C4-2B (cell line): Measurements from ENCODE around the gene LAMB1.

Experiments
- H3K27ac ChIP-seq: fragments of 450-650 bp; 2 replicates; pipeline ENCODE4 v1.5.1; 2017
- ZFX ChIP-seq: fragments of 450-650 bp; IDR thresholded peaks from 2 replicates; pipeline ENCODE4 v1.6.1; 2017
- TF ChIP-seq, protein P1 (sequence below): fragments of 450-650 bp; conservative IDR thresholded peaks from 2 replicates; pipeline ENCODE4 v1.5.1; 2017; ENCODE audit warnings: mild to moderate bottlenecking

Gene LAMB1

DNA sequence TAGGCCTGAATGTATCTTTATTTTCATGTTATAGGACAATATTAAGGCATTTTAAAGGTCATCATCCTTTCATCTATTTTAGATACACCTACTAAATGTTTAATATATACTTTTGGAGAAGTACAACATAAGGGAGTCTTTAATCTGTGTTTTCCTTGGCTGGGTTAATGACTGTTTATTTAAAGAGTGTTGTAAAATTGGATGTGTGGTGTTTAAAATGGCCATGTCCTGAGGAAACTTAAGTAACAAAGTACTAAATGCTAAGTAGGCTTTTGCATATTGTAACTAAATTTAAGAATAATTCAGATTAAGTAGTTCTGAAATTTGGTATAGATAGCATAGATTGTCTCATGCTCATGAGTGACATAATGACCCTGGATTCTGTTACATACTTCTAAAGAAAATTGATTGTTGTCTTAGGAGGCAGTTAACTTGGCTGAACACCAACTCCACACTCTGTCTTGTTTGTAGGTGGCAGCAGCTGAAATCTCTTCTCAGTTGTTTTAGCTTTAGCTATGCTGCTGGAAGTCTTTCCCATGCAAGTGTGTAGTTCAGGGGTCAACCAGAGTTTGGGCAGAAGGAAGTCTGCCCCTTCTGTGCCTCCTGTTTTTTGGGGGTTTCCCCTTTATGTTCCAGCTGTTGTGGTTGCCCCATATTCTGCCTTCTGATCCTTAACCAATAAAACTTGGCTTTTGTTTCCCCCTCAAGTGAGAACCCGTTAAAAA lies 82.8 kb downstream of the LAMB1 start:
- H3K27ac ChIP-seq: no peak overlapping the region
- no peak for TF ChIP-seq ZFX
- TF ChIP-seq, protein P1, sequence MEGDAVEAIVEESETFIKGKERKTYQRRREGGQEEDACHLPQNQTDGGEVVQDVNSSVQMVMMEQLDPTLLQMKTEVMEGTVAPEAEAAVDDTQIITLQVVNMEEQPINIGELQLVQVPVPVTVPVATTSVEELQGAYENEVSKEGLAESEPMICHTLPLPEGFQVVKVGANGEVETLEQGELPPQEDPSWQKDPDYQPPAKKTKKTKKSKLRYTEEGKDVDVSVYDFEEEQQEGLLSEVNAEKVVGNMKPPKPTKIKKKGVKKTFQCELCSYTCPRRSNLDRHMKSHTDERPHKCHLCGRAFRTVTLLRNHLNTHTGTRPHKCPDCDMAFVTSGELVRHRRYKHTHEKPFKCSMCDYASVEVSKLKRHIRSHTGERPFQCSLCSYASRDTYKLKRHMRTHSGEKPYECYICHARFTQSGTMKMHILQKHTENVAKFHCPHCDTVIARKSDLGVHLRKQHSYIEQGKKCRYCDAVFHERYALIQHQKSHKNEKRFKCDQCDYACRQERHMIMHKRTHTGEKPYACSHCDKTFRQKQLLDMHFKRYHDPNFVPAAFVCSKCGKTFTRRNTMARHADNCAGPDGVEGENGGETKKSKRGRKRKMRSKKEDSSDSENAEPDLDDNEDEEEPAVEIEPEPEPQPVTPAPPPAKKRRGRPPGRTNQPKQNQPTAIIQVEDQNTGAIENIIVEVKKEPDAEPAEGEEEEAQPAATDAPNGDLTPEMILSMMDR: no peak

DNA sequence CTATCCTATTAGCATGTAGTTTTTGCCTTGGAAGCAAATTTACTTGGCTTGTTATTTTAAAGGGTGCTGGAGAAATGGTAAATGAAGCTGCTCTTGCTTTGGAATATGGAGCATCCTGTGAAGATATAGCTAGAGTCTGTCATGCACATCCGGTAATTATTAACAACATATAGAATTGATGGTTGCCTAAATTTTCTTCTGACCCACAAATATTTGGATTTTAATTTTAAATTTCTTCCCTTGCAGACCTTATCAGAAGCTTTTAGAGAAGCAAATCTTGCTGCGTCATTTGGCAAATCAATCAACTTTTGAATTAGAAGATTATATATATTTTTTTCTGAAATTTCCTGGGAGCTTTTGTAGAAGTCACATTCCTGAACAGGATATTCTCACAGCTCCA lies 84.0 kb downstream of the LAMB1 start:
- TF ChIP-seq ZFX: no peak
- TF ChIP-seq, protein P1: no peak
- no peak overlapping the region for H3K27ac ChIP-seq

DNA sequence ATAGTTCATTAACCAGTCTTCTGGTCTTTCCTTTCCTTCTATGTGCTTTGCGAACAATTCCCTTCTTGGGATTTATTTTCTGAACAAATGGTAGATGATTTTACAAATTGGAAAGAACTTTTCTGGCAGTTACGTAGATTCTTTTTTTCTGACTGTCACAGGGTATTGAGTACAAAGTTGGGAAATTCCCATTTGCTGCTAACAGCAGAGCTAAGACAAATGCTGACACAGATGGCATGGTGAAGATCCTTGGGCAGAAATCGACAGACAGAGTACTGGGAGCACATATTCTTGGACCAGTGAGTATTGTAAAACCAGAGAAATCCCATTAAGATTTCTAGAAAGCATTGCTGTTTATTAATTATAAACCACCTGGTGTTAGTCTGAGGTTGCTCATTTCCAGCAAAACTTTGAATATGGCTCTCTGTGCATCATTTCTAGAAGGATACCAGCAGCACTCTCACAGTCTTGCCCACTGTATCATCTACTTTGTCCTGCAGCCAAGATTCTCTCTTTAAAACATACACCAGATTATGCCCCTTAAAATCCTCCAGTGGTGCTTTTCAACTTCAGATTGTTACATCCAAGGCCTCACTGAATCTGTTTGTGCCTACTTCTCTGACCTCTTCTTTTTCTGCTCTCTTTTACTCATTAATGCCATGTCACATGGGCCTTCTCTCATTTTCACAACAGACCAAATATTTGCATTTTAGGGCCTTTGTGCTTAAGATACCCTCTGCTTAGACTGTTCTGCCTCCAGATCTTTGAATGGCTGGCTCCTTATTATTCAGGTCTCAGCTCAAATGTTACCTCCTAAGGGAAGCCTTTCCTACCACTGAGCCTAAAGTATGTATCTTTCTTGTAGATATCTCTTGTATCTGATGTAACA lies 85.0 kb downstream of the LAMB1 start:
- TF ChIP-seq ZFX: no peak
- TF ChIP-seq, protein P1: no peak
- no peak overlapping the region for H3K27ac ChIP-seq

DNA sequence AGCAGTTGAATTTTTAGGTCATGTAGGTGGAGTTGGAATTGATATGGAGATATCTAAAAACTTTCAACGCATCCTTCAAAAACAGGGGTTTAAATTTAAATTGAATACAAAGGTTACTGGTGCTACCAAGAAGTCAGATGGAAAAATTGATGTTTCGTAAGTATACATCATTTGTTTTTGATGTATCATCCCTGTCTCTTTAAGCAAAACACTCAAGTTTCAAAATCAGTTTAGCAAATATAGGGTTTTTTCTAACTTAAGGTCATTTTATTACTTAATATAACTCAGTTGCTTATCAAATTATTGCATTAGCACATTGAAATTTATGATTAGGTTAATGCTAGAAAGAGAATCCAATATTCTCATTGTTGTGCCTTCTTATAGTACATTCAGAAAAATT lies 87.4 kb downstream of the LAMB1 start:
- TF ChIP-seq ZFX: no peak
- TF ChIP-seq, protein P1: no peak
- H3K27ac ChIP-seq: no peak overlapping the region

DNA sequence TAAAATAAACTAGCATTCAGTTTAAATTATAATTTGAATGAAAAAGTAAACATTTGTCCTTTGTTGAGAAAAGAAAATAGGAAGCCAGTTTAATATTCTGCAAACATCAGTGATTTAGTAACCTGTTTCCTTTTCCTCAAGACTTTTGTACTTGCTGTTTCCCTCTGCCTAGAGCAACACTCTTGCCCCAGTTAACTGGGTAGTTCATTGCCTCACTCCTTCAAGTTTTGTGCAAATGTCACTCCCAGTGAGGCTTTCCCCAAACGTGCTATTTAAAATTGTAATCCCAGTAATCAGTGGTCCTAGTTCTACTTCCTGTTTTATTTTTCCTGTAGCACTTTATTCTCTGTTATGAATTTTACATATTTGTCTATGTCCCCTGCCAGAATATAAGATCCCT lies 88.1 kb downstream of the LAMB1 start:
- TF ChIP-seq, protein P1: no peak
- TF ChIP-seq ZFX: no peak
- no peak overlapping the region for H3K27ac ChIP-seq

DNA sequence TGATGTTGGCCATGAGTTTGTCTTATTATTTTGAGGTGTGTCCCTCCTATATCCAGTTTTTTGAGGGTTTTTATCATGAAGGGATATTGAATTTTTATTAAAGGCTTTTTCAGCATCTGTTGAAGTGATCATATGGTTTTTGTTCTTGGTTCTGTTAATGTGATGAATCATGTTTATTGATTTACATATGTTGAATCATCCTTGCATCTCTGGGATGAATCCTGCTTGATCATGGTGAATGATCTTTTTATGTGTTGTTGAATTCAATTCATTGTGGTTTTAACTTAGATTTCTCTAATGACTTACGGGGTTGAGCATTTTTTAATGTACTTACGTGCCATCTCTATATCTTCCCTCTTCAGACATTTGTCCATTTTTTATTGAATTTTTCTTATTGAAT lies 89.1 kb downstream of the LAMB1 start:
- TF ChIP-seq ZFX: no peak
- TF ChIP-seq, protein P1: no peak

DNA sequence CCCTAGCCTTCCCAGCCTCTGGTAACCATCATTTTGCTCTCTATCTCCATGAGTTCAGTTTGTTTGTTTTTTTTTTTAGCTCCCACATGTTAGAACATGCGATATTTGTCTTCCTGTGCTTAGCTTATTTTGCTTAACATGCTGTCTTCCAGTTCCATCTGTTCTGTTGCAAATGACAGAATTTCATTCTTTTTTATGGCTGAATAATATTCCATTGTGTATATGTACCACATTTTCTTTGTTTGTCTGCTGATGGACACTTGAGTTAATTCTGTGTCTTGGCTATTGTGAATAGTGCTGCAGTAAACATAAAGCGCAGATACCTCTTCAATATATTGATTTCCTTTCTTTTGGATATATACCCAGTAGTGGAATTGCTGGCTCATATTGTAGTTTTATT lies 91.0 kb downstream of the LAMB1 start:
- H3K27ac ChIP-seq: no peak overlapping the region

More for the DNA sequence above, 89.1 kb downstream of the LAMB1 start:
- no peak overlapping the region for H3K27ac ChIP-seq

More for the DNA sequence above, 91.0 kb downstream of the LAMB1 start:
- no peak for TF ChIP-seq ZFX
